RWPE1 (cell line): ENCODE measurements around the gene PTPRN2.

Experiments used
- CTCF ChIA-PET: fragments of 350-600 bp; sonication (Branson Sonifier 250); formaldehyde crosslinking; extraction: SDS; loops from one replicate; lab custom pipeline; 2021; lab: Yijun Ruan, JAX
- POLR2A ChIA-PET: fragments of 400-600 bp; formaldehyde crosslinking; extraction: SDS; loops from one replicate; lab custom pipeline; 2020; ENCODE audit warnings: antibody characterized with exemption; ENCODE audit not compliant: low non-redundant PET; lab: Yijun Ruan, JAX
- DNase-seq: peaks from one replicate; pipeline ENCODE4 v3.0.0; 2012; ENCODE audit warnings: low spot score
- H3K27ac ChIP-seq: fragments of 450-650 bp; 2 replicates; pipeline ENCODE4 v1.5.1; 2017
- TF ChIP-seq, protein P1 (sequence below): fragments of 450-650 bp; conservative IDR thresholded peaks from 2 replicates; pipeline ENCODE4 v1.5.1; 2017; ENCODE audit warnings: low read depth, mild to moderate bottlenecking

Gene PTPRN2

DNA sequence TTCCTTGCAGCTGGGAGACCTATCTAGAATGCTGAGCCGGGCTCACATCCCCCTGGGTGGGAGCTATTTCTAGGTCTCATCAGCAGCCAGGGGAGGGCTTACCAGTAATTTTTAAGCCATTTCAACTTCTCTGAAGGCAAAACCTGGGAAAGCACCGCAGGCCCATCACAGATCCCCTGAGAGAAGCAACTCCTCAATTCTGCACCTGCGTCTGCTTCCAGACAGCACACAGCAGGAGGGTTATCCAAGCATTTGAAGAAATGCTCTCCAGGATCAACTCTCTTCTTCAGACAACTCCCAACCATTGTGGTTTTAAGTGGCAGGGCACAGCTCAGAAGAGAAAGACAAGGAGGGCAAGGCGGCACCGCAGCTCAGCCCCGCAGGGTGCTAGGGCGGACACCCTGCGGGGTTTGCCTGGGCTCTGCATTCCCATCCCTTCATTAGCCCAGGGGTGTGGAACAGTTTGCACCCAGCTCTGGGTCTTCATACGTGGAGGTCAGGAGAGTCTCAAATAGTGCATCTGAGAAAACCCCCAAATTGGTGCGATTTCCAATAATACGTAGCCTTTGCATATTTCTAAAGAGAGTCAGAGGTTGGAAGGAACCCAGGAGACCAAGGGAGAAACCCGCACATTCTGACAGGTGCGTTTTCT lies 632.1 kb downstream of the PTPRN2 start:
- ChIA-PET CTCF (no interaction called here), POLR2A (no interaction called here)
- no peak overlapping the region for H3K27ac ChIP-seq
- no peak for DNase-seq
- TF ChIP-seq, protein P1, sequence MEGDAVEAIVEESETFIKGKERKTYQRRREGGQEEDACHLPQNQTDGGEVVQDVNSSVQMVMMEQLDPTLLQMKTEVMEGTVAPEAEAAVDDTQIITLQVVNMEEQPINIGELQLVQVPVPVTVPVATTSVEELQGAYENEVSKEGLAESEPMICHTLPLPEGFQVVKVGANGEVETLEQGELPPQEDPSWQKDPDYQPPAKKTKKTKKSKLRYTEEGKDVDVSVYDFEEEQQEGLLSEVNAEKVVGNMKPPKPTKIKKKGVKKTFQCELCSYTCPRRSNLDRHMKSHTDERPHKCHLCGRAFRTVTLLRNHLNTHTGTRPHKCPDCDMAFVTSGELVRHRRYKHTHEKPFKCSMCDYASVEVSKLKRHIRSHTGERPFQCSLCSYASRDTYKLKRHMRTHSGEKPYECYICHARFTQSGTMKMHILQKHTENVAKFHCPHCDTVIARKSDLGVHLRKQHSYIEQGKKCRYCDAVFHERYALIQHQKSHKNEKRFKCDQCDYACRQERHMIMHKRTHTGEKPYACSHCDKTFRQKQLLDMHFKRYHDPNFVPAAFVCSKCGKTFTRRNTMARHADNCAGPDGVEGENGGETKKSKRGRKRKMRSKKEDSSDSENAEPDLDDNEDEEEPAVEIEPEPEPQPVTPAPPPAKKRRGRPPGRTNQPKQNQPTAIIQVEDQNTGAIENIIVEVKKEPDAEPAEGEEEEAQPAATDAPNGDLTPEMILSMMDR, result no peak

DNA sequence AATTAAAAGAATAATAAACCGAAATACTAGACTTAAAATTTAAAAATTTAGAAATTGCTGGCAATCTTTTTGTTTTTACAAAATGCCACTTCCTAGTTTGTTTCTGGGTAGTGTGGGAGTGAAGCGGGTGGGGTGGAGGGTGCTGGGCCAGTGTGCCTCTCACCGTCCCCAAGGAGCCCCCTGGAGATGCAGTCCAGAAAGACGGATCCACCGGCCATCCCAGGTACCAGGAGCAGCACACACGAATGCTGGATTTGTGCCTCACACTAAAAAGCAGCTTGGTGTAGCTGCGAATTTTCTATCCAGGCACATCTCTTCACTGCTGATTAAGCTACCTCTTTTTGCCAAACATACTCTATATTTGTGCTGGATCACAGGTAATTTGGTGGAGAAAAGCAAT lies 632.7 kb downstream of the PTPRN2 start:
- CTCF ChIA-PET, result no interaction called here
- no peak overlapping the region for H3K27ac ChIP-seq
- no peak for DNase-seq
- TF ChIP-seq, protein P1, result no peak
- POLR2A ChIA-PET, result no interaction called here

DNA sequence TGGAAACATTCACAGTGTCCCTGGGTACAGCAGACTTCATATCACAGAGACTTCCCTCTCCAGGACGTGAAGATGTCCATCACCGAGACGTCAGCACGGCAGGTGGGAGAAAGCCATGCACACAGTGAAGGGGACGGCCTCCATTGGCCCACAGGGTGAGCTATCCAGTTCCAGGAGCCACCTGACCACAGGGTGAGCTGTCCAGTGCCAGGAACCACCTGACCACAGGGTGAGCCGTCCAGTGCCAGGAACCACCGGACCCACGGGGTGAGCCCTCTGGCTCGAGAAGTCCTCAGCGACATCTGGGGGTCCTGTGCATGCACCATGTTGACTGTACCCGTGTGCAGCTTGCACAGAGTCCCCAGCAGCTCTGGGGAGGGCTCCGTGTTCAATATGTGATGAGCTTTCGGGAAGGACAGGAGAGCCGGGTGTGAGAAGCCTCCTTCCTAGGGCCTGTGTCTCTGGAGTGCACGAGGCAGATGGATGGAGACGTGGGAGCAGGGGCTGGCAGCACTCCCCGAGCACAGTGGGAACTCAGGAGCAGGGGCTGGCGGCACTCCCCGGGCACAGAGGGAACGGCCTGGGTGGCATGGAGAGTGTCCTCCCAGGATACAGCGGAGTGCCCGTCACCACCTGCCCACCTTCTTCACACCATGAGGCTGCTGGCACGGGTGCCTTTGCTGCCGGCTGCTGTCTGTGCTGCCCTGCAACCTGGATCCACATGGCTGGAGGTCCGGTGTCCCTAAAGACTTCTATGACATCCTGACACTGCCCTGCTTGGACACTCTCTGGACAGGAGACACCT lies 634.6 kb downstream of the PTPRN2 start:
- H3K27ac ChIP-seq, result no peak overlapping the region
- TF ChIP-seq, protein P1, result no peak
- ChIA-PET CTCF (no interaction called here), POLR2A (no interaction called here)
- no peak for DNase-seq

DNA sequence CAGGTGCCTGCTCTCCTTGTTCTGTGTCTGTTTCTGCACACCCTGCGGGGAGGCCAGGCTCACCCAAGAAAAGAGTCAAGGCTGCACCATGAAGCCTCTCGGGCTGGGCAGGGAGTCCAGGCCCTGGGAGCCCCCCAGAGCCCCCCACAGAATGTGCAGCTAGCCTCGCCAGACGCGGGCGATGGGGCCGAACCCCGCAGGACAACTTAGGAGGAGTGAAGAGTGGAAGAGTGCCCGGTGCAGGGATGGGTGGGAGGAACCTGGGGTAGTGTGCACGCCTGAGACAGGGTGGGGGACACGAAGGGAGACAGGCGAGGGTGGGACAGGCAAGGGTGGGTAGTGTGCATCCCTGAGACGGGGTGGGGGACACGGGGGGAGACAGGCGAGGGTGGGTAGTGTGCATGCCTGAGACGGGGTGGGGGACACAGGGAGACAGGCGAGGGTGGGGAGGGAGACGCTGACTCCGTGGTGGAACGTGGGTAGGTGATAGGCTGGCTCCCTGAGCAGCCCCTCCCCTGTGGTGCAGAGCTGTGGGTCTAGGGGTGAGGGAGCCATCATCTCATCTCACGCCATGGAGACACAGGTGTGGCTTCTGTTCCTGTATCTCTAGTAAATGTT lies 635.5 kb downstream of the PTPRN2 start:
- TF ChIP-seq, protein P1, result no peak
- ChIA-PET POLR2A (no interaction called here), CTCF (no interaction called here)
- no peak for DNase-seq
- H3K27ac ChIP-seq, result no peak overlapping the region

DNA sequence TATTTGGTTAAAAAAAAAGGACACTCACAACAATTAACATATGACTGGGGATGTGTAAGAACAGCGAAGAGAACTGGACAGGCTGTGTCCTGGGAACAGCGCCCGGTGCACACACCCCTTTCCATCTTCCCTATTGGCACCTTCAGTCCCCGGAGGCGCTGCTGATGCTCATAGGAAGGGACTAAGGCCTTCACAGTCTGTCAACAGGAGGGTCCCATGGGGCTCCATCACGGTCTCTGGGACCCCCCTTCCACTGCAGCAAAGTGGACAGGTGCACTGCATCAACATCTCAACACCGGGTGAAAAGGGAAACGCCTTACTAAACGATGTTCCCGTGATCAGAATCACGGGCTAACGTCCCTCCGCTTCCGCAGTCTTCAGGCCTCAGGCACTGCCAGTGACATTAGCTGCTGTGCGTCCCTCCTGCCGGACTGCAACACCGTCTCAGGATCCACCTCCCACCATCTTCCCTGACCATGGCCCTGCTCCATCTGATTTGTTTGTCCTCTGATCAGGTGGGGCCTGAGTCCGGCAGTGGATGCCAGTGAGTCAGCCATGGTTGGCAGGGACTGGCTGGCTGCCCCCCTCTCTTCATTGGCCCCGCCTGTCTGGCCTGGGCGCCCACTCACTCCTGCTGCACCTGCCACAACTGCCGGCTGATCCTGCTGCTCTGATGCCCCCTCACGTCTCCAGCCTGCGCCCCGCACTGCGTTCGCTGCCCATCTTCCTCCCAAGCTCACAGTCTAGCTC lies 636.1 kb downstream of the PTPRN2 start:
- POLR2A ChIA-PET, result no interaction called here
- CTCF ChIA-PET, result interaction anchor here (0.7 kb wide), 1 partner anchor 549 kb away, joined by 3 read pairs; no protein-coding TSS in a partner anchor
- H3K27ac ChIP-seq, result no peak overlapping the region
- TF ChIP-seq, protein P1, result no peak
- DNase-seq, result no peak

DNA sequence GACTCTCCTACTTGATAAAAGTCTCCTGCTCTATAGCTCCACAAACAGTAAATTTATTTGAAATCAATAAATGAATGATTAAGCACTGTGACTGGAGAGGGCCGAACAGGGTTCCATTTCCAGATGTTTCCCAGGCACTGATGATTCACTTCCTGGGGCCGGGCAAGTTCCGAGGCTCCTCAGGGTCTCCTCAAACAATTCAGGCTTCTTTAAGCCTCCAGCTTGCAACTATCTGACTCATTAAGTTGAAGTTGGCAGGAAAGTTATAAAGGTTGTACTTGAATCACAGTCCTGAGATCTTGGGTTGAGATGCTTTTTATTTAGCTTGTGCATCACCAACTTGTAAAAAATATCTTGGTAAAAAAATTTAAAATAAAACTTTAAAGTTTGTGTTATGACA lies 637.9 kb downstream of the PTPRN2 start:
- POLR2A ChIA-PET, result no interaction called here
- TF ChIP-seq, protein P1, result no peak
- peak; percentile 17 for DNase-seq
- H3K27ac ChIP-seq, result no peak overlapping the region
- CTCF ChIA-PET, result no interaction called here
